A549 (cell line): ENCODE results near the gene SHH. TPM values are rescaled to one million over a fixed set of nuclear protein-coding genes. Genes with fewer than 3 reads are reported as not detected.

ENCODE experiments used
- ATAC-seq, 2 experiments: fragments of 200-7000 bp in 1 of 2; fragments of >200 bp in 1 of 2; cut with Nextera tagmentation in 1 of 2; cut with Tn5 transposase in 1 of 2; 3 replicates each; pipeline versions ENCODE4 v1.8.0 to v1.9.1; 2018 to 2020; ENCODE audit warnings: mild to moderate bottlenecking in 1 of 2, moderate library complexity in 1 of 2
- CTCF ChIA-PET: fragments of 300-600 bp; sonication (Branson Sonifier 250); formaldehyde crosslinking; extraction: SDS; loops from one replicate; lab custom pipeline; 2021; ENCODE audit warnings: antibody characterized with exemption, inconsistent platforms; lab: Yijun Ruan, JAX
- POLR2A ChIA-PET: fragments of 350-600 bp; formaldehyde crosslinking; extraction: SDS; loops from one replicate; lab custom pipeline; 2021; ENCODE audit warnings: antibody characterized with exemption, inconsistent platforms; lab: Yijun Ruan, JAX
- DNase-seq, 2 experiments: peaks; one replicate each; pipeline versions ENCODE4 v3.0.0 to v3.0.0-alpha.2; 2011 to 2016; ENCODE audit warnings: low read depth in 1 of 2, low spot score in 1 of 2
- FAIRE-seq: peaks from 2 replicates; lab custom pipeline; 2011; peaks lifted over from hg19 to GRCh38; lab: Jason Lieb, UNC
- H3K27ac ChIP-seq, 2 experiments: fragments of >200 bp; sonication (Bioruptor Twin); formaldehyde crosslinking; 3 replicates each; pipeline ENCODE4 v1.5.1; 2016 to 2017
- H3K4me1 ChIP-seq: fragments of >200 bp; sonication (Bioruptor Twin); formaldehyde crosslinking; 3 replicates; pipeline ENCODE4 v1.6.1; 2016
- H3K4me2 ChIP-seq: fragments of >200 bp; sonication (Bioruptor Twin); formaldehyde crosslinking; 3 replicates; pipeline ENCODE4 v1.6.1; 2016
- H3K4me3 ChIP-seq: fragments of >200 bp; sonication (Bioruptor Twin); formaldehyde crosslinking; 3 replicates; pipeline ENCODE4 v1.5.1; 2016
- H3K9me3 ChIP-seq: fragments of >200 bp; sonication (Bioruptor Twin); formaldehyde crosslinking; 3 replicates; pipeline ENCODE4 v1.6.1; 2016
- ATOH8 ChIP-seq: fragments of 250-450 bp; sonication (Bioruptor Pico); IDR thresholded peaks from 2 replicates; pipeline ENCODE4 v1.5.0; 2020; ENCODE audit warnings: low read depth, mild to moderate bottlenecking, moderate library complexity
- CBX2 ChIP-seq: fragments of 200-600 bp; sonication (generic); IDR thresholded peaks from 2 replicates; pipeline ENCODE4 v1.6.1; 2016; ENCODE audit warnings: low read depth, mild to moderate bottlenecking, borderline replicate concordance
- CEBPB ChIP-seq, 2 experiments: fragments of >200 bp in 1 of 2; sonication (Bioruptor Twin) in 1 of 2; formaldehyde crosslinking in 1 of 2; IDR thresholded peaks; 2 replicates each; pipeline ENCODE4 v1.6.1; 2012 to 2016
- CHD2 ChIP-seq: fragments of 150-350 bp; IDR thresholded peaks from 2 replicates; pipeline ENCODE4 v1.6.1; 2014; ENCODE audit warnings: low read length; ENCODE audit not compliant: partially characterized antibody
- FOSL2 ChIP-seq, 2 experiments: fragments of 450-650 bp in 1 of 2; fragments of >200 bp in 1 of 2; sonication (Bioruptor Twin) in 1 of 2; formaldehyde crosslinking; IDR thresholded peaks; 2 replicates each; pipeline versions ENCODE4 v1.5.0 to v1.6.1; 2016 to 2020; ENCODE audit warnings: mild to moderate bottlenecking in 1 of 2, moderate library complexity in 1 of 2
- FOXS1 ChIP-seq: fragments of 250-450 bp; sonication (Bioruptor Pico); IDR thresholded peaks from 2 replicates; pipeline ENCODE4 v1.5.0; 2020; ENCODE audit warnings: mild to moderate bottlenecking, moderate library complexity
- HDAC2 ChIP-seq: fragments of 200-600 bp; sonication (generic); IDR thresholded peaks from 2 replicates; pipeline ENCODE4 v1.6.1; 2016
- HES2 ChIP-seq: fragments of >200 bp; sonication (Bioruptor Twin); formaldehyde crosslinking; IDR thresholded peaks from 2 replicates; pipeline ENCODE4 v1.6.1; 2016
- HOXA7 ChIP-seq: fragments of 250-450 bp; sonication (Bioruptor Pico); IDR thresholded peaks from 2 replicates; pipeline ENCODE4 v1.5.0; 2020; ENCODE audit warnings: mild to moderate bottlenecking, moderate library complexity
- HOXB5 ChIP-seq: fragments of 250-450 bp; sonication (Bioruptor Pico); IDR thresholded peaks from 2 replicates; pipeline ENCODE4 v1.5.0; 2020; ENCODE audit warnings: mild to moderate bottlenecking, moderate library complexity
- JUN ChIP-seq, 2 experiments: fragments of >200 bp; sonication (Bioruptor Twin); formaldehyde crosslinking; IDR thresholded peaks; 2 replicates in 1 of 2; 3 replicates in 1 of 2; pipeline ENCODE4 v1.6.1; 2016 to 2017
- JUNB ChIP-seq: fragments of >200 bp; sonication (Bioruptor Twin); formaldehyde crosslinking; IDR thresholded peaks from 2 replicates; pipeline ENCODE4 v1.6.1; 2016
- KDM1A ChIP-seq: fragments of 200-600 bp; sonication (generic); IDR thresholded peaks from 2 replicates; pipeline ENCODE4 v1.6.1; 2016; ENCODE audit warnings: low read depth, mild to moderate bottlenecking
- KDM5A ChIP-seq: fragments of 200-600 bp; sonication (generic); IDR thresholded peaks from 2 replicates; pipeline ENCODE4 v1.6.1; 2016; ENCODE audit warnings: antibody characterized with exemption, mild to moderate bottlenecking
- MAFK ChIP-seq: fragments of 450-650 bp; IDR thresholded peaks from 2 replicates; pipeline ENCODE4 v1.6.1; 2014; ENCODE audit not compliant: partially characterized antibody
- MYC ChIP-seq: IDR thresholded peaks from 2 replicates; pipeline ENCODE4 v1.6.1; 2012; ENCODE audit warnings: mild to moderate bottlenecking, inconsistent platforms, low read length, improper control_type of control experiment, borderline replicate concordance
- NR3C1 ChIP-seq: fragments of >200 bp; sonication (Bioruptor Twin); formaldehyde crosslinking; IDR thresholded peaks from 3 replicates; pipeline ENCODE4 v1.6.1; 2017
- PBX3 ChIP-seq: IDR thresholded peaks from 2 replicates; pipeline ENCODE4 v1.6.1; 2012
- RAD21 ChIP-seq, 2 experiments: fragments of >200 bp in 1 of 2; sonication (Bioruptor Twin) in 1 of 2; formaldehyde crosslinking in 1 of 2; IDR thresholded peaks in 1 of 2; conservative IDR thresholded peaks in 1 of 2; 2 replicates in 1 of 2; 3 replicates in 1 of 2; pipeline ENCODE4 v1.6.1; 2012 to 2018; ENCODE audit warnings: inconsistent platforms in 1 of 2
- RARB ChIP-seq: fragments of 250-450 bp; sonication (Bioruptor Pico); IDR thresholded peaks from 2 replicates; pipeline ENCODE4 v1.8.0; 2021; ENCODE audit warnings: mild to moderate bottlenecking, moderate library complexity
- RCOR1 ChIP-seq: fragments of 150-350 bp; IDR thresholded peaks from 2 replicates; pipeline ENCODE4 v1.6.1; 2014; ENCODE audit warnings: antibody characterized with exemption, low read length, low read depth
- TFCP2L1 ChIP-seq: fragments of 250-450 bp; sonication (Bioruptor Pico); IDR thresholded peaks from 2 replicates; pipeline ENCODE4 v1.5.0; 2021; ENCODE audit warnings: mild to moderate bottlenecking
- TP53 ChIP-seq: fragments of 250-450 bp; sonication (Bioruptor Pico); IDR thresholded peaks from 2 replicates; pipeline ENCODE4 v1.5.0; 2021; ENCODE audit warnings: mild to moderate bottlenecking, moderate library complexity
- USF2 ChIP-seq: fragments of 450-650 bp; IDR thresholded peaks from 2 replicates; pipeline ENCODE4 v1.6.1; 2014; ENCODE audit warnings: antibody characterized with exemption
- ZC3H11A ChIP-seq: fragments of 450-650 bp; IDR thresholded peaks from 2 replicates; pipeline ENCODE4 v1.6.1; 2014; ENCODE audit warnings: antibody characterized with exemption, mild to moderate bottlenecking
- ZFP36 ChIP-seq: fragments of 450-650 bp; IDR thresholded peaks from 2 replicates; pipeline ENCODE4 v1.6.1; 2014; ENCODE audit warnings: borderline replicate concordance; ENCODE audit not compliant: partially characterized antibody
- ZNF302 ChIP-seq: fragments of 250-450 bp; sonication (Bioruptor Pico); IDR thresholded peaks from 2 replicates; pipeline ENCODE4 v1.9.0; 2021; ENCODE audit warnings: inconsistent platforms, mild to moderate bottlenecking, moderate library complexity
- WGBS: methylation state at CpG from one replicate; pipeline ENCODE4 v1.1.6; 2017; ENCODE audit errors: missing lambda C conversion rate; 5-methylcytosine and 5-hydroxymethylcytosine counted together
- polyA plus RNA-seq, 4 experiments: library from polyadenylated mRNA; depleted of rRNA in 3 of 4; stranded (reverse); fragments of >200 nt; fragmentation: RNase III in 1 of 4; extraction: RNeasy Plus Mini Kit Qiagen cat#74134 plus additional on column Dnase treatment in 1 of 4; gene quantifications; 2 replicates in 3 of 4; 3 replicates in 1 of 4; pipeline ENCODE4 v1.2.3, GENCODE V29; 2011 to 2017
- TF ChIP-seq, protein P1 (sequence below): fragments of >200 bp; sonication (Bioruptor Twin); formaldehyde crosslinking; IDR thresholded peaks from 3 replicates; pipeline ENCODE4 v1.6.1; 2016
- TF ChIP-seq, protein P2 (sequence below): IDR thresholded peaks from 2 replicates; pipeline ENCODE4 v1.6.1; 2012; ENCODE audit warnings: low read depth, borderline replicate concordance
- TF ChIP-seq, protein P3 (sequence below): fragments of 200-600 bp; sonication (generic); IDR thresholded peaks from 2 replicates; pipeline ENCODE4 v1.6.1; 2016; ENCODE audit warnings: antibody characterized with exemption, mild to moderate bottlenecking, moderate library complexity

SHH gene
- polyA plus RNA-seq, 2 of the 4 experiments (the other 2 are of a cell fraction) = 0.84 to 1.2 TPM

DNA sequence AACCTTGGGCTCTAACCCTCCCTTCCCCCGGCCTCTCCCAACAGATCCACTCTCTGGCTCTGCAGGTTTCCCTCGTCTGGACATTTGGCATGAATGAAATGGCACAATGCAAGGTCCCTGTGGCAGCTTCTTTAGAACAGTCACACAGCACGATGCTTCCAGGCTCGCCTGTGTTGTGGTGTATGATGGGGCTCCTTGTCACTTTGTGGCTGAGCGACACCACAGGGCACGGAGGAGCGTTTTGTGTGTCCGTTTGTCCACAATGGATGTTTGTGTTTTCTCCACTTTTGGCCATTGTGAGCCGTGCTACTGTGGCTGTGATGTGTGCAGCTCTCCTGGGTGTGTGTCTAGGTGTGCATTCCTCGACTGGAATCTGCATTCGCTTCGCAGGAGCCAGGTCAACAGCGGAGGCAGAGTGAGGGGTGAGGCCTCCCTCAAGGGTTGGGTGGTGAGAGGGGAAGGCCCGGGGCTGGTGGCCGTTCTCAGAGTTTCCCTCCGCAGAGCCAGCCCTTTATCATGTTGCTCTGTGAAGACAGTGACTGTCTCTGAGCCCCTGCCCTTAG lies 22.3 kb upstream of the SHH start:
- DNase-seq (no peak), ATAC-seq (no peak), FAIRE-seq (no peak)
- H3K27ac ChIP-seq = 0 out of 6 replicates have a peak overlapping the region, but pooled peaks of 1 of the 2 experiments have one; percentile 1
- no peaks in the 10 kb centered on the region for H3K9me3 ChIP-seq
- peaks cover 23% of the 10 kb centered on the region; the same call in 1 of the 3 replicates for H3K4me1 ChIP-seq
- CTCF ChIA-PET = interaction anchor here (1.3 kb wide), 1 partner anchor 20 kb away, joined by 3 read pairs; no protein-coding TSS in a partner anchor
- WGBS = 76% methylated on average over 14 of the region's 16 CpGs
- no peak overlapping the region for H3K4me2 ChIP-seq
- no peak for TF ChIP-seq FOXS1 (CRISPR knock-in tag)
- TF ChIP-seq MAFK = no peak
- no peak for TF ChIP-seq JUN (IDR thresholded peaks at IDR 0.05)
- no peak for TF ChIP-seq CHD2
- no peak for TF ChIP-seq TFCP2L1 (CRISPR knock-in tag)
- no peak for TF ChIP-seq HOXB5
- TF ChIP-seq, protein P1, sequence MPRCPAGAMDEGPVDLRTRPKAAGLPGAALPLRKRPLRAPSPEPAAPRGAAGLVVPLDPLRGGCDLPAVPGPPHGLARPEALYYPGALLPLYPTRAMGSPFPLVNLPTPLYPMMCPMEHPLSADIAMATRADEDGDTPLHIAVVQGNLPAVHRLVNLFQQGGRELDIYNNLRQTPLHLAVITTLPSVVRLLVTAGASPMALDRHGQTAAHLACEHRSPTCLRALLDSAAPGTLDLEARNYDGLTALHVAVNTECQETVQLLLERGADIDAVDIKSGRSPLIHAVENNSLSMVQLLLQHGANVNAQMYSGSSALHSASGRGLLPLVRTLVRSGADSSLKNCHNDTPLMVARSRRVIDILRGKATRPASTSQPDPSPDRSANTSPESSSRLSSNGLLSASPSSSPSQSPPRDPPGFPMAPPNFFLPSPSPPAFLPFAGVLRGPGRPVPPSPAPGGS = no peak
- TF ChIP-seq ZC3H11A = no peak
- TF ChIP-seq JUNB = no peak
- TF ChIP-seq CBX2 = no peak
- no peak for TF ChIP-seq MYC
- no peak for TF ChIP-seq FOSL2 (IDR thresholded peaks at IDR 0.05)
- no peak for TF ChIP-seq FOSL2 (CRISPR knock-in tag; IDR thresholded peaks at IDR 0.05)
- TF ChIP-seq, protein P2, sequence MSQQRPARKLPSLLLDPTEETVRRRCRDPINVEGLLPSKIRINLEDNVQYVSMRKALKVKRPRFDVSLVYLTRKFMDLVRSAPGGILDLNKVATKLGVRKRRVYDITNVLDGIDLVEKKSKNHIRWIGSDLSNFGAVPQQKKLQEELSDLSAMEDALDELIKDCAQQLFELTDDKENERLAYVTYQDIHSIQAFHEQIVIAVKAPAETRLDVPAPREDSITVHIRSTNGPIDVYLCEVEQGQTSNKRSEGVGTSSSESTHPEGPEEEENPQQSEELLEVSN = no peak
- no peak for TF ChIP-seq HDAC2
- no peak for TF ChIP-seq HES2
- TF ChIP-seq HOXA7 (CRISPR knock-in tag) = no peak
- TF ChIP-seq CEBPB (IDR thresholded peaks at IDR 0.05) = no peak
- no peak for TF ChIP-seq KDM5A
- no peak overlapping the region for H3K4me3 ChIP-seq
- POLR2A ChIA-PET = no interaction called here

DNA sequence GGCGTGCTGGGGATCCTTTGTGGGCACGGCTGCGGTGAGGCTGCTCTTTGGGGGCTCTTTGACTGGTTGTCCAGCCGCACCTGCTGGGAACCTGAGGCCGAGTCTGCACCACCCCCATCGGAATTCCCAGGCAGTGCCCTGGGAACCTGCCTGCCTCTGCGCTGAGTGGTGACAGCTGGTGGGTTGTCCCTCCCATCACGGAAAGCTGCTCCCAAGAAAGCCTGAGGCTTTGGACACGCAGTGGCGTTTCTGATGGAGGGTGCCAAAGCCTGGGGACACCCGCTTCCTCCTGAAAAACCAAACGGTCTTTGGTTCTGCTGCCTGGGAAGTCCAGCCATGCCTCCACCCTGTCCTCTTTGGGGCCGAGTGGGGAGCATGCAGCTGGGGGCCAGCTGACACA lies 21.4 kb upstream of the SHH start:
- Histone ChIP-seq H3K27ac (no peak overlapping the region), H3K4me1 (peaks cover 23% of the 10 kb centered on the region; the same call in 1 of the 3 replicates), H3K9me3 (no peaks in the 10 kb centered on the region), H3K4me2 (no peak overlapping the region), H3K4me3 (no peak overlapping the region)
- ChIA-PET CTCF (interaction anchor here (1.3 kb wide), 1 partner anchor 19 kb away, joined by 3 read pairs; no protein-coding TSS in a partner anchor), POLR2A (no interaction called here)
- ATAC-seq = no peak
- no peak for FAIRE-seq
- no peak for DNase-seq
- 81% methylated on average over 8 of the region's 13 CpGs for WGBS
- no peak for TF ChIP-seq ATOH8 (CRISPR knock-in tag)
- TF ChIP-seq ZNF302 (CRISPR knock-in tag) = no peak
- TF ChIP-seq ZC3H11A = no peak
- TF ChIP-seq RCOR1 = no peak
- no peak for TF ChIP-seq RARB (CRISPR knock-in tag)
- TF ChIP-seq PBX3 = no peak
- TF ChIP-seq ZFP36 = no peak
- TF ChIP-seq USF2 = no peak
- TF ChIP-seq NR3C1 = no peak
- no peak for TF ChIP-seq MYC
- no peak for TF ChIP-seq FOSL2 (IDR thresholded peaks at IDR 0.05)
- no peak for TF ChIP-seq FOSL2 (CRISPR knock-in tag; IDR thresholded peaks at IDR 0.05)
- TF ChIP-seq, protein P3, sequence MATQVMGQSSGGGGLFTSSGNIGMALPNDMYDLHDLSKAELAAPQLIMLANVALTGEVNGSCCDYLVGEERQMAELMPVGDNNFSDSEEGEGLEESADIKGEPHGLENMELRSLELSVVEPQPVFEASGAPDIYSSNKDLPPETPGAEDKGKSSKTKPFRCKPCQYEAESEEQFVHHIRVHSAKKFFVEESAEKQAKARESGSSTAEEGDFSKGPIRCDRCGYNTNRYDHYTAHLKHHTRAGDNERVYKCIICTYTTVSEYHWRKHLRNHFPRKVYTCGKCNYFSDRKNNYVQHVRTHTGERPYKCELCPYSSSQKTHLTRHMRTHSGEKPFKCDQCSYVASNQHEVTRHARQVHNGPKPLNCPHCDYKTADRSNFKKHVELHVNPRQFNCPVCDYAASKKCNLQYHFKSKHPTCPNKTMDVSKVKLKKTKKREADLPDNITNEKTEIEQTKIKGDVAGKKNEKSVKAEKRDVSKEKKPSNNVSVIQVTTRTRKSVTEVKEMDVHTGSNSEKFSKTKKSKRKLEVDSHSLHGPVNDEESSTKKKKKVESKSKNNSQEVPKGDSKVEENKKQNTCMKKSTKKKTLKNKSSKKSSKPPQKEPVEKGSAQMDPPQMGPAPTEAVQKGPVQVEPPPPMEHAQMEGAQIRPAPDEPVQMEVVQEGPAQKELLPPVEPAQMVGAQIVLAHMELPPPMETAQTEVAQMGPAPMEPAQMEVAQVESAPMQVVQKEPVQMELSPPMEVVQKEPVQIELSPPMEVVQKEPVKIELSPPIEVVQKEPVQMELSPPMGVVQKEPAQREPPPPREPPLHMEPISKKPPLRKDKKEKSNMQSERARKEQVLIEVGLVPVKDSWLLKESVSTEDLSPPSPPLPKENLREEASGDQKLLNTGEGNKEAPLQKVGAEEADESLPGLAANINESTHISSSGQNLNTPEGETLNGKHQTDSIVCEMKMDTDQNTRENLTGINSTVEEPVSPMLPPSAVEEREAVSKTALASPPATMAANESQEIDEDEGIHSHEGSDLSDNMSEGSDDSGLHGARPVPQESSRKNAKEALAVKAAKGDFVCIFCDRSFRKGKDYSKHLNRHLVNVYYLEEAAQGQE = no peak
- TF ChIP-seq TFCP2L1 (CRISPR knock-in tag) = no peak
- no peak for TF ChIP-seq FOXS1 (CRISPR knock-in tag)
- no peak for TF ChIP-seq KDM1A
- TF ChIP-seq TP53 (CRISPR knock-in tag) = no peak
- no peak for TF ChIP-seq RAD21 (conservative IDR thresholded peaks at IDR 0.05 in 1 of 2, IDR thresholded peaks at IDR 0.05 in 1 of 2)
- TF ChIP-seq JUN (IDR thresholded peaks at IDR 0.05) = no peak
